ENCODE results near the gene UBE2J1. TPM values are rescaled to one million over a fixed set of nuclear protein-coding genes. Genes with fewer than 3 reads are reported as not detected.

UBE2J1 gene
- polyA plus RNA-seq, 1 of the 3 experiments (the other 2 are of a cell fraction): 11.3 TPM

- Histone ChIP-seq H3K9me3 (no peaks in the 10 kb centered on the region), H3K9ac (no peak overlapping the region), H3K4me3 (ENCODE audit: low read depth in 2 of 2, low read length in 1 of 2) (no peak overlapping the region), H3K27ac (ENCODE audit: low read depth in 2 of 2, low read length in 1 of 2) (no peak overlapping the region), H3K4me1 (ENCODE audit: control insufficient read depth in 1 of 2, insufficient read depth in 2 of 2, low read depth in 1 of 2, low read length in 1 of 2) (peaks cover 8 to 18% of the 10 kb centered on the region in 2 experiments; a peak in 2 of 4 replicates), H3K79me2 (ENCODE audit: insufficient read depth) (no peaks in the 10 kb centered on the region), H3K9me2 (no peaks in the 10 kb centered on the region), H4K20me1 (ENCODE audit: insufficient read depth) (peaks cover 8% of the 10 kb centered on the region; the same call in 1 of the 2 replicates), H3F3A (replicated peaks; ENCODE audit: insufficient read depth) (peaks cover 6% of the 10 kb centered on the region), H3K36me3 (replicated peaks in 1 of 2; ENCODE audit: control insufficient read depth in 1 of 2, insufficient read depth in 2 of 2, low read length in 1 of 2) (no peaks in the 10 kb centered on the region), H3K27me3 (ENCODE audit: insufficient read depth) (no peaks in the 10 kb centered on the region; the same call in 1 of the 2 replicates), H3K4me2 (no peak overlapping the region), H2AFZ (ENCODE audit: low read depth) (no peak overlapping the region)
- POLR2A ChIA-PET: no interaction called here
- CTCF ChIA-PET: interaction anchor here (1.8 kb wide), 1 partner anchor 10 kb away, joined by 4 read pairs; no protein-coding TSS in a partner anchor
- DNase-seq: no peak
- 75% methylated on average over 15 of the region's 25 CpGs for WGBS (ENCODE audit: low lambda C conversion rate)
- TF ChIP-seq REST (IDR thresholded peaks at IDR 0.05; ENCODE audit: low read depth, low read length) (peak; percentile 50; the same call in 1 of the 2 replicates), RFX5 (IDR thresholded peaks at IDR 0.05; ENCODE audit: low read length) (no peak)
These were observed 50.8 kb downstream of the UBE2J1 start for GRCh38 chr6:89301586-89302194.

- Histone ChIP-seq H3K4me3 (ENCODE audit: low read depth in 2 of 2, low read length in 1 of 2) (no peak overlapping the region), H3K27me3 (ENCODE audit: insufficient read depth) (no peaks in the 10 kb centered on the region), H2AFZ (ENCODE audit: low read depth) (no peak overlapping the region), H3K9me3 (no peaks in the 10 kb centered on the region), H3K9ac (no peak overlapping the region), H3K79me2 (ENCODE audit: insufficient read depth) (no peaks in the 10 kb centered on the region), H3K36me3 (replicated peaks in 1 of 2; ENCODE audit: control insufficient read depth in 1 of 2, insufficient read depth in 2 of 2, low read length in 1 of 2) (no peaks in the 10 kb centered on the region), H3F3A (replicated peaks; ENCODE audit: insufficient read depth) (peaks cover 6% of the 10 kb centered on the region), H4K20me1 (ENCODE audit: insufficient read depth) (peaks cover 8% of the 10 kb centered on the region; the same call in 1 of the 2 replicates), H3K4me2 (no peak overlapping the region), H3K27ac (ENCODE audit: low read depth in 2 of 2, low read length in 1 of 2) (no peak overlapping the region), H3K9me2 (no peaks in the 10 kb centered on the region), H3K4me1 (ENCODE audit: control insufficient read depth in 1 of 2, insufficient read depth in 2 of 2, low read depth in 1 of 2, low read length in 1 of 2) (peaks cover 8 to 18% of the 10 kb centered on the region in 2 experiments; a peak in 2 of 4 replicates)
- TF ChIP-seq YY1 (IDR thresholded peaks at IDR 0.05; ENCODE audit: low read depth) (no peak), CTCF (IDR thresholded peaks at IDR 0.05) (peak; percentile 38)
- WGBS (ENCODE audit: low lambda C conversion rate): 54% methylated on average over 2 of the region's 7 CpGs
- ChIA-PET CTCF (interaction anchor here (1.0 to 1.9 kb wide), 2 partner anchors 10 to 17 kb away, joined by 3 to 6 read pairs; no protein-coding TSS in a partner anchor), POLR2A (no interaction called here)
- no peak for DNase-seq
These were observed 53.1 kb downstream of the UBE2J1 start for GRCh38 chr6:89299466-89299850.
